HL-60 (cell line): Measurements from ENCODE around the gene FBXO8.

Experiments used
- DNase-seq, 2 experiments: peaks; one replicate each; pipeline ENCODE4 v3.0.0-alpha.2; 2010 to 2020; ENCODE audit warnings: low read depth in 1 of 2, low spot score in 1 of 2
- H3K27ac ChIP-seq: fragments of 250-450 bp; sonication (Bioruptor Pico); replicated peaks from 2 replicates; pipeline ENCODE4 v1.5.1; 2020; ENCODE audit warnings: mild to moderate bottlenecking, moderate library complexity
- H3K27me3 ChIP-seq: fragments of 250-450 bp; sonication (Bioruptor Pico); 2 replicates; pipeline ENCODE4 v1.5.1; 2021; ENCODE audit warnings: mild to moderate bottlenecking, moderate library complexity; ENCODE audit not compliant: insufficient read depth, poor library complexity, severe bottlenecking
- H3K4me3 ChIP-seq: replicated peaks from 2 replicates; pipeline ENCODE4 v1.5.1; 2011; ENCODE audit warnings: mild to moderate bottlenecking, control low read depth, low read length; ENCODE audit not compliant: insufficient read depth
- CTCF ChIP-seq: IDR thresholded peaks from one replicate; pipeline ENCODE4 v1.5.1; 2011; ENCODE audit warnings: low read length, control low read depth, inconsistent platforms; ENCODE audit not compliant: insufficient read depth
- GABPA ChIP-seq: IDR thresholded peaks from 2 replicates; pipeline ENCODE4 v1.6.1; 2012; ENCODE audit warnings: low read depth
- POLR2AphosphoS5 ChIP-seq: IDR thresholded peaks from 2 replicates; pipeline ENCODE4 v1.6.1; 2012; ENCODE audit warnings: low read depth
- SPI1 ChIP-seq: IDR thresholded peaks from 2 replicates; pipeline ENCODE4 v1.6.1; 2012; ENCODE audit warnings: low read depth, mild to moderate bottlenecking, borderline replicate concordance
- TF ChIP-seq, protein P1 (sequence below): IDR thresholded peaks from 2 replicates; pipeline ENCODE4 v1.6.1; 2012; ENCODE audit warnings: low read depth; ENCODE audit not compliant: insufficient replicate concordance

FBXO8 gene

DNA sequence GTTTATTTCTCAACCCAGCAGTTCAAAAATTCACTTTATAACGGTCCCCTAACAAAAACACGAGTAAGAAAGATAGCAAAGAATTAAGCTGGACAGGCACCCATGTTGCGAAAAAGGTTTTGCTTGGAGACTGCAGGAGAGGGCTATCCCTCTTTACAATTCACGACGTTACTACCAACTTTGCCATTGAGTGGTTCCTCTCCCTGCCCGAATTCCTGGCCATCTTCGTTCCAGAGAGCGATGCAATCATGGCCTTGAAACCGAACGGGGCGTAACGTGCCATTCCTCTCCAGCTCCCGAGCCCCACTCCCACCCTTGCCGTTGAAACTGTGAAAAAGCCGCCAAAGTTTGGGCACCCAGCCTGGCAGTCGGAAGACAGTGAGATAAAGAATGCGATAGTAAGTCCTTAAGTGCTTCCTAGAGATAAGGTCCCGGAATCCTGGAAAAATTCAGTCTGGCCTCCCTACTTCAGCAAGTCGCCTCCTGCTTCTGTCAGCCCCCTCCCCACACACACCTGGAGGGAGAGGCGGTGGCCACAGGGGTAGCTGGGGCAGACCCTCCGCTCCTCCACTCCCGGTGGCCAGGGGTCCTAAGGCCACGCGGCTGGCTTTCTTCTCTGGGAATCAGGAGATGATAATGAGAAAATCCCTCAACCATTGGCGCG lies 65.2 kb downstream of the FBXO8 start:
- H3K4me3 ChIP-seq: no peak overlapping the region
- TF ChIP-seq SPI1: no peak
- no peak for TF ChIP-seq CTCF
- TF ChIP-seq GABPA: no peak
- TF ChIP-seq, protein P1, sequence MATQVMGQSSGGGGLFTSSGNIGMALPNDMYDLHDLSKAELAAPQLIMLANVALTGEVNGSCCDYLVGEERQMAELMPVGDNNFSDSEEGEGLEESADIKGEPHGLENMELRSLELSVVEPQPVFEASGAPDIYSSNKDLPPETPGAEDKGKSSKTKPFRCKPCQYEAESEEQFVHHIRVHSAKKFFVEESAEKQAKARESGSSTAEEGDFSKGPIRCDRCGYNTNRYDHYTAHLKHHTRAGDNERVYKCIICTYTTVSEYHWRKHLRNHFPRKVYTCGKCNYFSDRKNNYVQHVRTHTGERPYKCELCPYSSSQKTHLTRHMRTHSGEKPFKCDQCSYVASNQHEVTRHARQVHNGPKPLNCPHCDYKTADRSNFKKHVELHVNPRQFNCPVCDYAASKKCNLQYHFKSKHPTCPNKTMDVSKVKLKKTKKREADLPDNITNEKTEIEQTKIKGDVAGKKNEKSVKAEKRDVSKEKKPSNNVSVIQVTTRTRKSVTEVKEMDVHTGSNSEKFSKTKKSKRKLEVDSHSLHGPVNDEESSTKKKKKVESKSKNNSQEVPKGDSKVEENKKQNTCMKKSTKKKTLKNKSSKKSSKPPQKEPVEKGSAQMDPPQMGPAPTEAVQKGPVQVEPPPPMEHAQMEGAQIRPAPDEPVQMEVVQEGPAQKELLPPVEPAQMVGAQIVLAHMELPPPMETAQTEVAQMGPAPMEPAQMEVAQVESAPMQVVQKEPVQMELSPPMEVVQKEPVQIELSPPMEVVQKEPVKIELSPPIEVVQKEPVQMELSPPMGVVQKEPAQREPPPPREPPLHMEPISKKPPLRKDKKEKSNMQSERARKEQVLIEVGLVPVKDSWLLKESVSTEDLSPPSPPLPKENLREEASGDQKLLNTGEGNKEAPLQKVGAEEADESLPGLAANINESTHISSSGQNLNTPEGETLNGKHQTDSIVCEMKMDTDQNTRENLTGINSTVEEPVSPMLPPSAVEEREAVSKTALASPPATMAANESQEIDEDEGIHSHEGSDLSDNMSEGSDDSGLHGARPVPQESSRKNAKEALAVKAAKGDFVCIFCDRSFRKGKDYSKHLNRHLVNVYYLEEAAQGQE: no peak
- no peak for TF ChIP-seq POLR2AphosphoS5
- no peak for DNase-seq
- H3K27ac ChIP-seq: no peak overlapping the region
- peaks cover 73% of the 10 kb centered on the region for H3K27me3 ChIP-seq

GRCh38 chr4:174217273-174218126 lies 66.0 kb downstream of the FBXO8 start:
- Histone ChIP-seq H3K27ac (no peak overlapping the region), H3K4me3 (no peak overlapping the region), H3K27me3 (peaks cover 78% of the 10 kb centered on the region)
- DNase-seq: no peak
- TF ChIP-seq, protein P1: no peak
- TF ChIP-seq SPI1: no peak

DNA sequence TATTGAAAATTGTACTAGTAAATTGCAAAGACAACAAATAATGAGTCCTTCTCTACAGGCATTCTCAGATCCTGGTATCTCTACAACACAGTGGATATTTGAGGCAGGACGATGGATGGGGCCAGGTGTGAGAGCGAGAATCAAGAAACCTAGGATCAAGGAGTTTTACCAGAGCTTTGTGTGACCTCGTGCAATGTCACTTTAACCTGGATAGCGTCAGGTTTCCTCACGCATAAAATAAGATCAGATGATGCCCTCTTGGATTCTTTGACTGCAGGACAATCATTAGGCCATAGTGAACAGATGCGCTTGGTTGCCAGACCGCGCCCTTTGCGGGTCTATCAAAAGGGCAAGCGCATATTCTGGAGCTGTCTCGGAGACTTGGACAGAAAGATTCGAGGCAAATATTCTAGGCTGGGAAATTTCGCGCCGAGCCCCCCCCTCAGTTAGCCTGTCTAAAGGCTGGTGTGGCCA lies 66.6 kb downstream of the FBXO8 start:
- DNase-seq: no peak
- Histone ChIP-seq H3K4me3 (no peak overlapping the region), H3K27me3 (peaks cover 85% of the 10 kb centered on the region), H3K27ac (no peak overlapping the region)
- TF ChIP-seq SPI1 (no peak), CTCF (no peak), POLR2AphosphoS5 (no peak), GABPA (no peak)
- TF ChIP-seq, protein P1: no peak
